GM12801 (cell line): Measurements from ENCODE around the gene JAKMIP3.

Source experiments
- CTCF ChIP-seq: IDR thresholded peaks from one replicate; pipeline ENCODE4 v1.5.1; 2011; ENCODE audit warnings: control low read depth; ENCODE audit not compliant: insufficient read length; ENCODE audit errors: extremely low read depth

JAKMIP3 gene

GRCh38 chr10:132061465-132061864, 4.3 kb upstream of the JAKMIP3 start:
- TF ChIP-seq CTCF = no peak

GRCh38 chr10:132062116-132062515, 3.6 kb upstream of the JAKMIP3 start:
- no peak for TF ChIP-seq CTCF

GRCh38 chr10:132062641-132063390, 2.9 kb upstream of the JAKMIP3 start:
- TF ChIP-seq CTCF = no peak

GRCh38 chr10:132063432-132063831, 2.3 kb upstream of the JAKMIP3 start:
- no peak for TF ChIP-seq CTCF

GRCh38 chr10:132064082-132064755, 1.5 kb upstream of the JAKMIP3 start:
- TF ChIP-seq CTCF = no peak

- TF ChIP-seq CTCF = no peak
These were observed 842 bp upstream of the JAKMIP3 start for GRCh38 chr10:132064771-132065437.

- no peak for TF ChIP-seq CTCF
These were observed 440 bp downstream of the JAKMIP3 start for GRCh38 chr10:132066186-132066585.
